GM12878 (cell line): ENCODE data around the gene SCN8A. TPM values are rescaled to one million over a fixed set of nuclear protein-coding genes. Genes with fewer than 3 reads are reported as not detected.

Experiments used
- ATAC-seq: fragments of 200-7000 bp; cut with Tn5 transposase; 3 replicates; pipeline ENCODE4 v1.9.1; 2020; ENCODE audit warnings: mild to moderate bottlenecking, moderate library complexity
- BruUV-seq: library from RNA; stranded (reverse); fragments of 400-500 nt; replicated peaks from 2 replicates; lab custom pipeline; 2021; lab: Mats Ljungman, UMichigan
- CTCF ChIA-PET: fragments of 300-600 bp; sonication (Branson Sonifier 250); formaldehyde crosslinking; extraction: SDS; loops from one replicate; lab custom pipeline; 2021; ENCODE audit warnings: inconsistent platforms; lab: Yijun Ruan, JAX
- POLR2A ChIA-PET: fragments of 350-600 bp; formaldehyde crosslinking; extraction: SDS; loops from one replicate; lab custom pipeline; 2021; ENCODE audit warnings: inconsistent platforms; lab: Charles Lee
- RAD21 ChIA-PET: fragments of 300-600 bp; sonication (Branson Sonifier 250); formaldehyde crosslinking; loops from one replicate; lab custom pipeline; 2023; ENCODE audit warnings: antibody characterized with exemption; ENCODE audit not compliant: unreplicated experiment; lab: Charles Lee
- SMC1A ChIA-PET: fragments of 300-600 bp; sonication (Branson Sonifier 250); formaldehyde crosslinking; loops from one replicate; lab custom pipeline; 2023; ENCODE audit not compliant: unreplicated experiment, uncharacterized antibody; lab: Charles Lee
- DNase-seq: peaks from one replicate; pipeline ENCODE4 v3.0.0-alpha.2; 2011; ENCODE audit warnings: low read depth, low spot score
- FAIRE-seq: peaks from 3 replicates; lab custom pipeline; 2011; peaks lifted over from hg19 to GRCh38; lab: Jason Lieb, UNC
- H2AFZ ChIP-seq: 2 replicates; pipeline ENCODE4 v1.6.0; 2011; ENCODE audit warnings: low read depth, low read length, control low read depth; ENCODE audit not compliant: control insufficient read depth
- H3K27ac ChIP-seq: 2 replicates; pipeline ENCODE4 v1.5.1; 2011; ENCODE audit warnings: control low read depth; ENCODE audit not compliant: control insufficient read depth, insufficient read depth
- H3K27me3 ChIP-seq, 2 experiments: replicated peaks in 1 of 2; 2 replicates each; pipeline versions ENCODE4 v1.6.0 to v1.6.1; 2011; ENCODE audit warnings: low read length in 1 of 2; ENCODE audit not compliant: control insufficient read depth in 2 of 2, insufficient read depth in 2 of 2
- H3K36me3 ChIP-seq, 2 experiments: 2 replicates each; pipeline ENCODE4 v1.5.1; 2011; ENCODE audit warnings: low read length in 1 of 2; ENCODE audit not compliant: control insufficient read depth in 2 of 2, insufficient read depth in 2 of 2
- H3K4me1 ChIP-seq: 2 replicates; pipeline ENCODE4 v1.6.1; 2011; ENCODE audit warnings: mild to moderate bottlenecking, low read length, moderate library complexity, mixed read lengths; ENCODE audit not compliant: control insufficient read depth, insufficient read depth
- H3K4me2 ChIP-seq: 2 replicates; pipeline ENCODE4 v1.6.0; 2011; ENCODE audit warnings: control low read depth; ENCODE audit not compliant: control insufficient read depth, insufficient read depth
- H3K4me3 ChIP-seq: fragments of 200-600 bp; sonication (generic); 2 replicates; pipeline ENCODE4 v1.5.1; 2016
- H3K79me2 ChIP-seq: 2 replicates; pipeline ENCODE4 v1.6.0; 2011; ENCODE audit warnings: low read length; ENCODE audit not compliant: control insufficient read depth, insufficient read depth
- H3K9ac ChIP-seq: 2 replicates; pipeline ENCODE4 v1.8.0; 2011; ENCODE audit warnings: low read length, control low read depth, mixed read lengths; ENCODE audit not compliant: control insufficient read depth, insufficient read depth
- H3K9me3 ChIP-seq: replicated peaks from 3 replicates; pipeline ENCODE4 v1.5.1; 2011; ENCODE audit warnings: mild to moderate bottlenecking, low read length; ENCODE audit not compliant: control insufficient read depth, insufficient read depth
- H4K20me1 ChIP-seq: 2 replicates; pipeline ENCODE4 v1.6.0; 2011; ENCODE audit not compliant: control insufficient read depth, insufficient read depth
- BACH1 ChIP-seq: fragments of 450-650 bp; IDR thresholded peaks from 2 replicates; pipeline ENCODE4 v1.6.1; 2017; ENCODE audit warnings: mild to moderate bottlenecking, borderline replicate concordance
- IRF3 ChIP-seq: fragments of 450-650 bp; IDR thresholded peaks from 2 replicates; pipeline ENCODE4 v1.6.1; 2014; ENCODE audit warnings: mild to moderate bottlenecking
- KAT2A ChIP-seq: conservative IDR thresholded peaks from 2 replicates; pipeline ENCODE4 v1.6.1; 2011; ENCODE audit warnings: low read depth, low read length; ENCODE audit not compliant: control insufficient read depth
- MLLT1 ChIP-seq: fragments of 450-650 bp; IDR thresholded peaks from 2 replicates; pipeline ENCODE4 v1.6.1; 2016; ENCODE audit warnings: mild to moderate bottlenecking
- POLR2AphosphoS5 ChIP-seq: IDR thresholded peaks from 2 replicates; pipeline ENCODE4 v1.6.1; 2011; ENCODE audit warnings: mild to moderate bottlenecking, low read length, inconsistent platforms
- SREBF1 ChIP-seq: IDR thresholded peaks from 2 replicates; pipeline ENCODE4 v1.6.1; 2012; ENCODE audit warnings: mild to moderate bottlenecking, low read length
- SUZ12 ChIP-seq: fragments of 200-600 bp; sonication (generic); IDR thresholded peaks from one replicate; pipeline ENCODE4 v1.6.1; 2018; ENCODE audit warnings: antibody characterized with exemption, mild to moderate bottlenecking; ENCODE audit not compliant: unreplicated experiment
- ZZZ3 ChIP-seq: IDR thresholded peaks from 2 replicates; pipeline ENCODE4 v1.6.1; 2011; ENCODE audit warnings: low read depth; ENCODE audit not compliant: control insufficient read depth, insufficient read length
- WGBS: methylation state at CpG from one replicate; pipeline ENCODE4 v1.1.6; 2016; ENCODE audit warnings: low lambda C conversion rate; ENCODE audit not compliant: insufficient replicate concordance, insufficient coverage; ENCODE audit errors: missing lambda C conversion rate; 5-methylcytosine and 5-hydroxymethylcytosine counted together
- in situ Hi-C: fragments of 300-500 bp; cut with MboI; formaldehyde crosslinking; loops from 9 replicates; pipeline ENCODE4 v1.14.3; 2018; ENCODE audit warnings: mixed read lengths
- intact Hi-C: fragments of 100-400 bp; cut with micrococcal nuclease; formaldehyde crosslinking; loops from one replicate; pipeline ENCODE4 v1.14.2; 2022; ENCODE audit not compliant: unreplicated experiment
- polyA plus RNA-seq, 11 experiments: library from polyadenylated mRNA; depleted of rRNA in 4 of 11; unstranded in 6 of 11; stranded (reverse) in 5 of 11; fragments of >200 nt; fragmentation: Nextera tagmentation in 4 of 11; fragmentation: Illumina TruSeq in 1 of 11; extraction: Ambion mirVana in 4 of 11; extraction: Trizol in 1 of 11; gene quantifications; 1 replicate in 1 of 11; 2 replicates in 10 of 11; pipeline versions ENCODE4 v1.2.1 to v1.2.3, GENCODE V29; 2011 to 2016; ENCODE audit warnings: inconsistent platforms in 2 of 11, missing spikeins in 2 of 11, low read depth in 1 of 11
- total RNA-seq, 4 experiments: library from RNA; depleted of rRNA in 3 of 4; stranded (reverse); fragments of >200 nt in 3 of 4; fragmentation: Illumina TruSeq in 1 of 4; extraction: Trizol in 1 of 4; gene quantifications; 2 replicates each; pipeline versions ENCODE4 v1.2.1 to v1.2.3, GENCODE V29; 2013 to 2021
- TF ChIP-seq, protein P1 (sequence below): fragments of 450-650 bp; IDR thresholded peaks from 2 replicates; pipeline ENCODE4 v1.6.1; 2016; ENCODE audit warnings: mild to moderate bottlenecking, moderate library complexity, borderline replicate concordance

SCN8A gene
- total and polyA plus RNA-seq, 10 of the 15 experiments (the other 5 are each of a cell fraction or from before 2014, with no cell fraction given), result 0.02 to 0.23 (median 0.06) TPM; not detected in 2

- TF ChIP-seq SUZ12 (peak; percentile 56), ZZZ3 (no peak), POLR2AphosphoS5 (no peak)
- TF ChIP-seq, protein P1, sequence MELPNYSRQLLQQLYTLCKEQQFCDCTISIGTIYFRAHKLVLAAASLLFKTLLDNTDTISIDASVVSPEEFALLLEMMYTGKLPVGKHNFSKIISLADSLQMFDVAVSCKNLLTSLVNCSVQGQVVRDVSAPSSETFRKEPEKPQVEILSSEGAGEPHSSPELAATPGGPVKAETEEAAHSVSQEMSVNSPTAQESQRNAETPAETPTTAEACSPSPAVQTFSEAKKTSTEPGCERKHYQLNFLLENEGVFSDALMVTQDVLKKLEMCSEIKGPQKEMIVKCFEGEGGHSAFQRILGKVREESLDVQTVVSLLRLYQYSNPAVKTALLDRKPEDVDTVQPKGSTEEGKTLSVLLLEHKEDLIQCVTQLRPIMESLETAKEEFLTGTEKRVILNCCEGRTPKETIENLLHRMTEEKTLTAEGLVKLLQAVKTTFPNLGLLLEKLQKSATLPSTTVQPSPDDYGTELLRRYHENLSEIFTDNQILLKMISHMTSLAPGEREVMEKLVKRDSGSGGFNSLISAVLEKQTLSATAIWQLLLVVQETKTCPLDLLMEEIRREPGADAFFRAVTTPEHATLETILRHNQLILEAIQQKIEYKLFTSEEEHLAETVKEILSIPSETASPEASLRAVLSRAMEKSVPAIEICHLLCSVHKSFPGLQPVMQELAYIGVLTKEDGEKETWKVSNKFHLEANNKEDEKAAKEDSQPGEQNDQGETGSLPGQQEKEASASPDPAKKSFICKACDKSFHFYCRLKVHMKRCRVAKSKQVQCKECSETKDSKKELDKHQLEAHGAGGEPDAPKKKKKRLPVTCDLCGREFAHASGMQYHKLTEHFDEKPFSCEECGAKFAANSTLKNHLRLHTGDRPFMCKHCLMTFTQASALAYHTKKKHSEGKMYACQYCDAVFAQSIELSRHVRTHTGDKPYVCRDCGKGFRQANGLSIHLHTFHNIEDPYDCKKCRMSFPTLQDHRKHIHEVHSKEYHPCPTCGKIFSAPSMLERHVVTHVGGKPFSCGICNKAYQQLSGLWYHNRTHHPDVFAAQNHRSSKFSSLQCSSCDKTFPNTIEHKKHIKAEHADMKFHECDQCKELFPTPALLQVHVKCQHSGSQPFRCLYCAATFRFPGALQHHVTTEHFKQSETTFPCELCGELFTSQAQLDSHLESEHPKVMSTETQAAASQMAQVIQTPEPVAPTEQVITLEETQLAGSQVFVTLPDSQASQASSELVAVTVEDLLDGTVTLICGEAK, result no peak
These were observed 223.5 kb downstream of the SCN8A start (continued) for GRCh38 chr12:51814311-51815088.

- Histone ChIP-seq H3K36me3 (no peaks in the 10 kb centered on the region), H3K4me3 (no peak overlapping the region), H4K20me1 (no peaks in the 10 kb centered on the region), H3K9me3 (no peaks in the 10 kb centered on the region), H3K4me1 (no peaks in the 10 kb centered on the region), H3K27ac (no peak overlapping the region), H3K79me2 (no peaks in the 10 kb centered on the region), H3K27me3 (peaks cover 4 to 14% of the 10 kb centered on the region in 2 experiments), H3K4me2 (no peak overlapping the region)
- FAIRE-seq (no peak), DNase-seq (no peak), ATAC-seq (no peak)
- ChIA-PET SMC1A (no interaction called here), POLR2A (no interaction called here), RAD21 (no interaction called here), CTCF (no interaction called here)
- BruUV-seq, result no TSS peak
- WGBS, result 27% methylated on average over 6 of the region's 6 CpGs
- intact Hi-C loops (no loop called here), in situ Hi-C loops (no loop called here)
- TF ChIP-seq BACH1 (no peak), MLLT1 (no peak), IRF3 (no peak), SREBF1 (no peak), KAT2A (no peak)
- TF ChIP-seq, all 136 proteins: peak for 0
- Histone ChIP-seq H3K9ac (no peak overlapping the region), H2AFZ (no peak overlapping the region)
These were observed 224.5 kb downstream of the SCN8A start for GRCh38 chr12:51815571-51815970.
